Measurements from ENCODE around the gene TRMT10C. TPM values are rescaled to one million over a fixed set of nuclear protein-coding genes. Genes with fewer than 3 reads are reported as not detected.

Gene TRMT10C
- 49.7 and 52.6 TPM in 2 replicates for total RNA-seq (2014; rRNA removed; shearing (Covaris generic); ENCODE audit: low replicate concordance)

- DNase-seq, result peak; percentile 94
- Histone ChIP-seq H3K4me3 (peak within 1 kb of the TSS; percentile 98), H3K36me3 (peaks cover 40% of the 10 kb centered on the region), H3K9me3 (no peaks in the 10 kb centered on the region), H3K27me3 (peaks cover 2% of the 10 kb centered on the region)
Observed at GRCh38 chr3:101561630-101562328, at the start of gene TRMT10C. Gene TRMT10C (plus strand): TSS chr3:101561868. CDS start chr3:101564782, 2,914 bp downstream.

- Histone ChIP-seq H3K27me3 (peaks cover 2% of the 10 kb centered on the region; the same call in 1 of the 2 replicates), H3K36me3 (no peaks in the 10 kb centered on the region; the same call in 1 of the 2 replicates), H3K9me3 (no peaks in the 10 kb centered on the region), H3K4me3 (peak overlapping the region; percentile 78)
- DNase-seq, result no peak
Observed at GRCh38 chr3:101512396-101512645, 49.3 kb upstream of the TRMT10C start.

- Histone ChIP-seq H3K36me3 (no peaks in the 10 kb centered on the region; the same call in 1 of the 2 replicates), H3K27me3 (peaks cover 2% of the 10 kb centered on the region; the same call in 1 of the 2 replicates), H3K4me3 (peak within 1 kb of the TSS; percentile 78), H3K9me3 (no peaks in the 10 kb centered on the region)
- peak; percentile 87 for DNase-seq
Observed at GRCh38 chr3:101512646-101513418, 48.8 kb upstream of the TRMT10C start, which contains the start of gene SENP7. Gene SENP7 (minus strand): TSS chr3:101513212. CDS start chr3:101513130, 82 bp downstream.

- peaks cover 2% of the 10 kb centered on the region; the same call in 1 of the 2 replicates for H3K27me3 ChIP-seq
- DNase-seq, result no peak
- no peaks in the 10 kb centered on the region; the same call in 1 of the 2 replicates for H3K36me3 ChIP-seq
- H3K4me3 ChIP-seq, result peak overlapping the region; percentile 78
- H3K9me3 ChIP-seq, result no peaks in the 10 kb centered on the region
Observed at GRCh38 chr3:101513419-101513986, 48.2 kb upstream of the TRMT10C start.

- Histone ChIP-seq H3K36me3 (no peaks in the 10 kb centered on the region), H3K9me3 (no peaks in the 10 kb centered on the region), H3K27me3 (peaks cover 2% of the 10 kb centered on the region; the same call in 1 of the 2 replicates), H3K4me3 (no peak overlapping the region)
- no peak for DNase-seq
Observed at GRCh38 chr3:101518421-101518871, 43.2 kb upstream of the TRMT10C start.

GRCh38 chr3:101519685-101520365, 41.8 kb upstream of the TRMT10C start:
- Histone ChIP-seq H3K9me3 (no peaks in the 10 kb centered on the region), H3K27me3 (peaks cover 2% of the 10 kb centered on the region; the same call in 1 of the 2 replicates), H3K36me3 (no peaks in the 10 kb centered on the region), H3K4me3 (no peak overlapping the region)
- peak; percentile 30 for DNase-seq

GRCh38 chr3:101521211-101521701, 40.4 kb upstream of the TRMT10C start:
- Histone ChIP-seq H3K4me3 (no peak overlapping the region), H3K9me3 (no peaks in the 10 kb centered on the region), H3K36me3 (no peaks in the 10 kb centered on the region), H3K27me3 (peaks cover 2% of the 10 kb centered on the region; the same call in 1 of the 2 replicates)
- no peak for DNase-seq

- Histone ChIP-seq H3K36me3 (no peaks in the 10 kb centered on the region), H3K27me3 (no peaks in the 10 kb centered on the region), H3K4me3 (no peak overlapping the region), H3K9me3 (no peaks in the 10 kb centered on the region)
- DNase-seq, result no peak
Observed at GRCh38 chr3:101527441-101527840, 34.2 kb upstream of the TRMT10C start.

GRCh38 chr3:101527906-101528305, 33.8 kb upstream of the TRMT10C start:
- H3K27me3 ChIP-seq, result no peaks in the 10 kb centered on the region
- no peak overlapping the region for H3K4me3 ChIP-seq
- DNase-seq, result no peak
- no peaks in the 10 kb centered on the region for H3K36me3 ChIP-seq
- no peaks in the 10 kb centered on the region for H3K9me3 ChIP-seq

GRCh38 chr3:101529816-101530685, 31.6 kb upstream of the TRMT10C start:
- Histone ChIP-seq H3K9me3 (no peaks in the 10 kb centered on the region), H3K4me3 (no peak overlapping the region), H3K27me3 (no peaks in the 10 kb centered on the region), H3K36me3 (no peaks in the 10 kb centered on the region)
- no peak for DNase-seq

GRCh38 chr3:101530686-101531047, 31.0 kb upstream of the TRMT10C start:
- Histone ChIP-seq H3K36me3 (no peaks in the 10 kb centered on the region), H3K9me3 (no peaks in the 10 kb centered on the region), H3K27me3 (no peaks in the 10 kb centered on the region), H3K4me3 (no peak overlapping the region)
- no peak for DNase-seq

GRCh38 chr3:101531473-101532086, 30.1 kb upstream of the TRMT10C start:
- no peak overlapping the region for H3K4me3 ChIP-seq
- H3K9me3 ChIP-seq, result no peaks in the 10 kb centered on the region
- DNase-seq, result no peak
- no peaks in the 10 kb centered on the region for H3K36me3 ChIP-seq
- no peaks in the 10 kb centered on the region for H3K27me3 ChIP-seq

GRCh38 chr3:101532783-101533602, 28.7 kb upstream of the TRMT10C start:
- H3K9me3 ChIP-seq, result no peaks in the 10 kb centered on the region
- no peak for DNase-seq
- H3K36me3 ChIP-seq, result no peaks in the 10 kb centered on the region
- no peaks in the 10 kb centered on the region for H3K27me3 ChIP-seq
- H3K4me3 ChIP-seq, result no peak overlapping the region

- H3K9me3 ChIP-seq, result no peaks in the 10 kb centered on the region
Observed at GRCh38 chr3:101533603-101533968, 28.1 kb upstream of the TRMT10C start.

GRCh38 chr3:101535221-101535620, 26.4 kb upstream of the TRMT10C start:
- H3K9me3 ChIP-seq, result peaks cover 10% of the 10 kb centered on the region; the same call in 1 of the 2 replicates
- H3K4me3 ChIP-seq, result no peak overlapping the region
- no peak for DNase-seq
- no peaks in the 10 kb centered on the region for H3K36me3 ChIP-seq
- H3K27me3 ChIP-seq, result no peaks in the 10 kb centered on the region

More at GRCh38 chr3:101533603-101533968, 28.1 kb upstream of the TRMT10C start:
- no peak for DNase-seq
- Histone ChIP-seq H3K4me3 (no peak overlapping the region), H3K27me3 (no peaks in the 10 kb centered on the region), H3K36me3 (no peaks in the 10 kb centered on the region)
